Ishikawa (cell line): ENCODE measurements around the gene DQX1.

Source experiments
- CEBPB ChIP-seq: IDR thresholded peaks from 2 replicates; pipeline ENCODE4 v1.6.1; 2012
- CREB1 ChIP-seq: IDR thresholded peaks from 2 replicates; pipeline ENCODE4 v1.6.1; 2012; ENCODE audit warnings: low read depth
- EGR1 ChIP-seq: IDR thresholded peaks from 2 replicates; pipeline ENCODE4 v1.6.1; 2012
- EP300 ChIP-seq: IDR thresholded peaks from 2 replicates; pipeline ENCODE4 v1.6.1; 2012; ENCODE audit warnings: borderline replicate concordance
- FOXM1 ChIP-seq: IDR thresholded peaks from 2 replicates; pipeline ENCODE4 v1.6.1; 2012; ENCODE audit warnings: low read depth, borderline replicate concordance
- NFIC ChIP-seq: IDR thresholded peaks from 2 replicates; pipeline ENCODE4 v1.6.1; 2012
- RAD21 ChIP-seq: IDR thresholded peaks from 2 replicates; pipeline ENCODE4 v1.6.1; 2012; ENCODE audit warnings: low read depth
- TAF1 ChIP-seq: IDR thresholded peaks from 2 replicates; pipeline ENCODE4 v1.6.1; 2012; ENCODE audit warnings: low read depth, mild to moderate bottlenecking
- TCF12 ChIP-seq: IDR thresholded peaks from 2 replicates; pipeline ENCODE4 v1.6.1; 2012; ENCODE audit warnings: low read depth
- TEAD4 ChIP-seq: IDR thresholded peaks from 2 replicates; pipeline ENCODE4 v1.6.1; 2012
- YY1 ChIP-seq: IDR thresholded peaks from 2 replicates; pipeline ENCODE4 v1.6.1; 2012; ENCODE audit warnings: low read depth
- ZBTB7A ChIP-seq: IDR thresholded peaks from 2 replicates; pipeline ENCODE4 v1.6.1; 2012; ENCODE audit warnings: low read depth
- TF ChIP-seq, protein P1 (sequence below): IDR thresholded peaks from 2 replicates; pipeline ENCODE4 v1.6.1; 2012
- TF ChIP-seq, protein P2 (sequence below): IDR thresholded peaks from 2 replicates; pipeline ENCODE4 v1.6.1; 2012; ENCODE audit warnings: low read depth, mild to moderate bottlenecking
- TF ChIP-seq, protein P3 (sequence below): IDR thresholded peaks from 2 replicates; pipeline ENCODE4 v1.6.1; 2012

The DQX1 gene

GRCh38 chr2:74505448-74506246 lies 20.4 kb downstream of the DQX1 start:
- TF ChIP-seq NFIC (no peak), YY1 (no peak)
- TF ChIP-seq, protein P1, sequence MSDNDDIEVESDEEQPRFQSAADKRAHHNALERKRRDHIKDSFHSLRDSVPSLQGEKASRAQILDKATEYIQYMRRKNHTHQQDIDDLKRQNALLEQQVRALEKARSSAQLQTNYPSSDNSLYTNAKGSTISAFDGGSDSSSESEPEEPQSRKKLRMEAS: no peak
- TF ChIP-seq, protein P2, sequence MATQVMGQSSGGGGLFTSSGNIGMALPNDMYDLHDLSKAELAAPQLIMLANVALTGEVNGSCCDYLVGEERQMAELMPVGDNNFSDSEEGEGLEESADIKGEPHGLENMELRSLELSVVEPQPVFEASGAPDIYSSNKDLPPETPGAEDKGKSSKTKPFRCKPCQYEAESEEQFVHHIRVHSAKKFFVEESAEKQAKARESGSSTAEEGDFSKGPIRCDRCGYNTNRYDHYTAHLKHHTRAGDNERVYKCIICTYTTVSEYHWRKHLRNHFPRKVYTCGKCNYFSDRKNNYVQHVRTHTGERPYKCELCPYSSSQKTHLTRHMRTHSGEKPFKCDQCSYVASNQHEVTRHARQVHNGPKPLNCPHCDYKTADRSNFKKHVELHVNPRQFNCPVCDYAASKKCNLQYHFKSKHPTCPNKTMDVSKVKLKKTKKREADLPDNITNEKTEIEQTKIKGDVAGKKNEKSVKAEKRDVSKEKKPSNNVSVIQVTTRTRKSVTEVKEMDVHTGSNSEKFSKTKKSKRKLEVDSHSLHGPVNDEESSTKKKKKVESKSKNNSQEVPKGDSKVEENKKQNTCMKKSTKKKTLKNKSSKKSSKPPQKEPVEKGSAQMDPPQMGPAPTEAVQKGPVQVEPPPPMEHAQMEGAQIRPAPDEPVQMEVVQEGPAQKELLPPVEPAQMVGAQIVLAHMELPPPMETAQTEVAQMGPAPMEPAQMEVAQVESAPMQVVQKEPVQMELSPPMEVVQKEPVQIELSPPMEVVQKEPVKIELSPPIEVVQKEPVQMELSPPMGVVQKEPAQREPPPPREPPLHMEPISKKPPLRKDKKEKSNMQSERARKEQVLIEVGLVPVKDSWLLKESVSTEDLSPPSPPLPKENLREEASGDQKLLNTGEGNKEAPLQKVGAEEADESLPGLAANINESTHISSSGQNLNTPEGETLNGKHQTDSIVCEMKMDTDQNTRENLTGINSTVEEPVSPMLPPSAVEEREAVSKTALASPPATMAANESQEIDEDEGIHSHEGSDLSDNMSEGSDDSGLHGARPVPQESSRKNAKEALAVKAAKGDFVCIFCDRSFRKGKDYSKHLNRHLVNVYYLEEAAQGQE: no peak
- TF ChIP-seq, protein P3, sequence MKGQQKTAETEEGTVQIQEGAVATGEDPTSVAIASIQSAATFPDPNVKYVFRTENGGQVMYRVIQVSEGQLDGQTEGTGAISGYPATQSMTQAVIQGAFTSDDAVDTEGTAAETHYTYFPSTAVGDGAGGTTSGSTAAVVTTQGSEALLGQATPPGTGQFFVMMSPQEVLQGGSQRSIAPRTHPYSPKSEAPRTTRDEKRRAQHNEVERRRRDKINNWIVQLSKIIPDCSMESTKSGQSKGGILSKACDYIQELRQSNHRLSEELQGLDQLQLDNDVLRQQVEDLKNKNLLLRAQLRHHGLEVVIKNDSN: no peak

DNA sequence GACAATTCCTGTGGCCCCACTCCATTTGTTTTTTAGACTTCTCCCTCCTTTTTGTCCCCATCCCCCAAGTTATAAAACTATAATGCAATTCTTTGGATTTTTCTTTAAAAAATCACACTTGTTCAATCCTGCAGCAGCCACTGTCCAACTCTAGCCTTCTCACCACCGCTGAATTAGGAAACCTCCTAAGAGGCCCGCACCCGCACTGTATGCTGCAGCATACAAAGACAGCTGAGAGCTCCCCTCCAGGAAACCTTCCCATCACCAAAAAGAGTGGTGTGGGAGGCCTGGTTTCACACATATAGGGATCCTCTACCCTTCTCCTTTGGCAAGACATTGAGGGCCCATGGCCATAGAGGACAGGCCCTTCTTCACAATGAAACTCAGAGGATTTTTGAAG lies 21.4 kb downstream of the DQX1 start:
- no peak for TF ChIP-seq EP300
- TF ChIP-seq RAD21: no peak
- no peak for TF ChIP-seq FOXM1
- no peak for TF ChIP-seq TCF12
- TF ChIP-seq, protein P2: no peak
- TF ChIP-seq CEBPB: no peak
- TF ChIP-seq, protein P1: no peak
- TF ChIP-seq TEAD4: no peak
- TF ChIP-seq CREB1: no peak
- TF ChIP-seq ZBTB7A: no peak
- no peak for TF ChIP-seq NFIC
- TF ChIP-seq, protein P3: no peak
- TF ChIP-seq YY1: no peak
- no peak for TF ChIP-seq EGR1
- no peak for TF ChIP-seq TAF1

DNA sequence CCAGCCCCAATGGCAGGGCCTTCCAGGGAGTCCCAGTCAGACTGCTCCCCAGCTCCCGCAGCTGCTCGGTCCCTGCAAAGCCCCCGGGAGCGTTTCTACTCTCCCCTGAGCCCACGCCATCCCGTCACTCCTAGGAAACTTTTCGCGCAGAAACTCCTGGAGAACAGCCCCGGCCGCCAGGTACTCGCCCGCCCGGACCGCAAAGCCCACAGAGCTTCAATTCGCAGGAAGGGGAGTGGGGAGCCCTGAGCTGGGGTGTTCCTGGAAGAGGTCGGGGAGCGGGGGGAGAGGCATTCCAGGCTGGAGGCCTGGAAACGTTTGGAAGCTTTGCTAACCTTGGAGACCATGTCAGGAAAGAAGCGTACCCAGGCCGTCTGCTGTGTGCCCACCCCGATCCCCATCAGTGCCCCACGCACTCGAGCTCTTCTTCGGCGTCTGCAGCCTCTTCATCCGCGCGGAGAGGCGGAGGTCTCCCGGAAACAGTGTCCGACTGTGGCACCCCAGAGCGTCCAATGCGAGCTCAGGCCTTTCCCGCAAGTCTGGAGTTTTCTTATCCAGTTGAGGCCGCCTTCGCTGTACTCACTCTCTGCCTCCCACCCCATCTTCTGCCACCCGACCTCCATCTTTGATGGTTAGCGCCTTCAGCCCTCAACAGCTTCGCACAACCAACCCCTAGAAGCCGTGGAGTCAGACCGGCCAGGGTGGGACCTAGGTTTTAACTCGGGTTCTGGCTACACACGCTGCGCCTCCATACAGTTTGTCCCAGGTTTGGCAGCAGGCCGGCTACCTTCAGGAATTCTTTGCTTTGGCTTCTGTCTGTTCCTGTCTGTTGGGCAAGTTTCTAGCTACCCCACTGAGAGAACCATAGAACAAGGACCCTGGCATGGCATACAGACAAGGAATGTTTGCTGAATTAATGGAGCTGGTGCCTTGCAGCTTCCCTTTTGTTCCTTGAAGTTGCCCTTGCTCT lies 22.2 kb downstream of the DQX1 start:
- TF ChIP-seq TEAD4: no peak
- TF ChIP-seq EGR1: no peak
- no peak for TF ChIP-seq ZBTB7A
- no peak for TF ChIP-seq CEBPB
- TF ChIP-seq, protein P1: no peak
- no peak for TF ChIP-seq FOXM1
- TF ChIP-seq NFIC: no peak
- TF ChIP-seq, protein P2: no peak
- TF ChIP-seq, protein P3: no peak
- no peak for TF ChIP-seq RAD21
- no peak for TF ChIP-seq TAF1
- TF ChIP-seq EP300: no peak
- no peak for TF ChIP-seq YY1
- TF ChIP-seq CREB1: no peak
- no peak for TF ChIP-seq TCF12
